GM12878 (cell line): ENCODE measurements around the gene CCDC149. TPM values are rescaled to one million over a fixed set of nuclear protein-coding genes. Genes with fewer than 3 reads are reported as not detected.

Source experiments
- ATAC-seq: fragments of 200-7000 bp; cut with Tn5 transposase; 3 replicates; pipeline ENCODE4 v1.9.1; 2020; ENCODE audit warnings: mild to moderate bottlenecking, moderate library complexity
- BruUV-seq: library from RNA; stranded (reverse); fragments of 400-500 nt; replicated peaks from 2 replicates; lab custom pipeline; 2021; lab: Mats Ljungman, UMichigan
- CTCF ChIA-PET: fragments of 300-600 bp; sonication (Branson Sonifier 250); formaldehyde crosslinking; extraction: SDS; loops from one replicate; lab custom pipeline; 2021; ENCODE audit warnings: inconsistent platforms; lab: Yijun Ruan, JAX
- POLR2A ChIA-PET: fragments of 350-600 bp; formaldehyde crosslinking; extraction: SDS; loops from one replicate; lab custom pipeline; 2021; ENCODE audit warnings: inconsistent platforms; lab: Charles Lee
- RAD21 ChIA-PET: fragments of 300-600 bp; sonication (Branson Sonifier 250); formaldehyde crosslinking; loops from one replicate; lab custom pipeline; 2023; ENCODE audit warnings: antibody characterized with exemption; ENCODE audit not compliant: unreplicated experiment; lab: Charles Lee
- SMC1A ChIA-PET: fragments of 300-600 bp; sonication (Branson Sonifier 250); formaldehyde crosslinking; loops from one replicate; lab custom pipeline; 2023; ENCODE audit not compliant: unreplicated experiment, uncharacterized antibody; lab: Charles Lee
- DNase-seq: peaks from one replicate; pipeline ENCODE4 v3.0.0-alpha.2; 2011; ENCODE audit warnings: low read depth, low spot score
- FAIRE-seq: peaks from 3 replicates; lab custom pipeline; 2011; peaks lifted over from hg19 to GRCh38; lab: Jason Lieb, UNC
- H2AFZ ChIP-seq: 2 replicates; pipeline ENCODE4 v1.6.0; 2011; ENCODE audit warnings: low read depth, low read length, control low read depth; ENCODE audit not compliant: control insufficient read depth
- H3K27ac ChIP-seq: 2 replicates; pipeline ENCODE4 v1.5.1; 2011; ENCODE audit warnings: control low read depth; ENCODE audit not compliant: control insufficient read depth, insufficient read depth
- H3K27me3 ChIP-seq, 2 experiments: replicated peaks in 1 of 2; 2 replicates each; pipeline versions ENCODE4 v1.6.0 to v1.6.1; 2011; ENCODE audit warnings: low read length in 1 of 2; ENCODE audit not compliant: control insufficient read depth in 2 of 2, insufficient read depth in 2 of 2
- H3K36me3 ChIP-seq, 2 experiments: 2 replicates each; pipeline ENCODE4 v1.5.1; 2011; ENCODE audit warnings: low read length in 1 of 2; ENCODE audit not compliant: control insufficient read depth in 2 of 2, insufficient read depth in 2 of 2
- H3K4me1 ChIP-seq: 2 replicates; pipeline ENCODE4 v1.6.1; 2011; ENCODE audit warnings: mild to moderate bottlenecking, low read length, moderate library complexity, mixed read lengths; ENCODE audit not compliant: control insufficient read depth, insufficient read depth
- H3K4me2 ChIP-seq: 2 replicates; pipeline ENCODE4 v1.6.0; 2011; ENCODE audit warnings: control low read depth; ENCODE audit not compliant: control insufficient read depth, insufficient read depth
- H3K4me3 ChIP-seq: fragments of 200-600 bp; sonication (generic); 2 replicates; pipeline ENCODE4 v1.5.1; 2016
- H3K79me2 ChIP-seq: 2 replicates; pipeline ENCODE4 v1.6.0; 2011; ENCODE audit warnings: low read length; ENCODE audit not compliant: control insufficient read depth, insufficient read depth
- H3K9ac ChIP-seq: 2 replicates; pipeline ENCODE4 v1.8.0; 2011; ENCODE audit warnings: low read length, control low read depth, mixed read lengths; ENCODE audit not compliant: control insufficient read depth, insufficient read depth
- H3K9me3 ChIP-seq: replicated peaks from 3 replicates; pipeline ENCODE4 v1.5.1; 2011; ENCODE audit warnings: mild to moderate bottlenecking, low read length; ENCODE audit not compliant: control insufficient read depth, insufficient read depth
- H4K20me1 ChIP-seq: 2 replicates; pipeline ENCODE4 v1.6.0; 2011; ENCODE audit not compliant: control insufficient read depth, insufficient read depth
- ATF2 ChIP-seq: IDR thresholded peaks from 2 replicates; pipeline ENCODE4 v1.6.1; 2012; ENCODE audit warnings: low read length, inconsistent platforms
- EED ChIP-seq: sonication (generic); IDR thresholded peaks from 2 replicates; pipeline ENCODE4 v1.6.1; 2016; ENCODE audit warnings: antibody characterized with exemption, low read depth
- EGR1 ChIP-seq, 2 experiments: IDR thresholded peaks; 1 replicate in 1 of 2; 2 replicates in 1 of 2; pipeline ENCODE4 v1.6.1; 2011 to 2012; ENCODE audit warnings: low read depth in 2 of 2, low read length in 2 of 2, borderline replicate concordance in 1 of 2, mild to moderate bottlenecking in 1 of 2, moderate library complexity in 1 of 2
- IRF4 ChIP-seq: IDR thresholded peaks from 2 replicates; pipeline ENCODE4 v1.6.1; 2011; ENCODE audit warnings: low read depth, low read length
- MEF2A ChIP-seq: IDR thresholded peaks from 2 replicates; pipeline ENCODE4 v1.6.1; 2011; ENCODE audit warnings: low read depth, mild to moderate bottlenecking, low read length, moderate library complexity; ENCODE audit not compliant: insufficient read depth
- NBN ChIP-seq: fragments of 450-650 bp; IDR thresholded peaks from 2 replicates; pipeline ENCODE4 v1.6.1; 2016
- NFIC ChIP-seq: IDR thresholded peaks from 2 replicates; pipeline ENCODE4 v1.6.1; 2012; ENCODE audit warnings: low read depth, mild to moderate bottlenecking, inconsistent platforms, low read length, moderate library complexity
- NFXL1 ChIP-seq: fragments of 450-650 bp; IDR thresholded peaks from 2 replicates; pipeline ENCODE4 v1.6.1; 2017; ENCODE audit warnings: antibody characterized with exemption, mild to moderate bottlenecking, borderline replicate concordance
- RB1 ChIP-seq: fragments of 450-650 bp; formaldehyde crosslinking; IDR thresholded peaks from 2 replicates; pipeline ENCODE4 v1.6.1; 2017; ENCODE audit warnings: mild to moderate bottlenecking, borderline replicate concordance
- SREBF1 ChIP-seq: IDR thresholded peaks from 2 replicates; pipeline ENCODE4 v1.6.1; 2012; ENCODE audit warnings: mild to moderate bottlenecking, low read length
- SUPT20H ChIP-seq: IDR thresholded peaks from 2 replicates; pipeline ENCODE4 v1.6.1; 2011; ENCODE audit warnings: low read depth, mild to moderate bottlenecking, low read length, moderate library complexity, borderline replicate concordance; ENCODE audit not compliant: control insufficient read depth
- ZNF622 ChIP-seq: fragments of 450-650 bp; IDR thresholded peaks from 2 replicates; pipeline ENCODE4 v1.6.1; 2017; ENCODE audit warnings: mild to moderate bottlenecking, inconsistent platforms
- ZNF687 ChIP-seq: fragments of 450-650 bp; IDR thresholded peaks from 2 replicates; pipeline ENCODE4 v1.6.1; 2017; ENCODE audit warnings: mild to moderate bottlenecking, moderate library complexity
- WGBS: methylation state at CpG from one replicate; pipeline ENCODE4 v1.1.6; 2016; ENCODE audit warnings: low lambda C conversion rate; ENCODE audit not compliant: insufficient replicate concordance, insufficient coverage; ENCODE audit errors: missing lambda C conversion rate; 5-methylcytosine and 5-hydroxymethylcytosine counted together
- in situ Hi-C: fragments of 300-500 bp; cut with MboI; formaldehyde crosslinking; loops from 9 replicates; pipeline ENCODE4 v1.14.3; 2018; ENCODE audit warnings: mixed read lengths
- intact Hi-C: fragments of 100-400 bp; cut with micrococcal nuclease; formaldehyde crosslinking; loops from one replicate; pipeline ENCODE4 v1.14.2; 2022; ENCODE audit not compliant: unreplicated experiment
- polyA plus RNA-seq, 11 experiments: library from polyadenylated mRNA; depleted of rRNA in 4 of 11; unstranded in 6 of 11; stranded (reverse) in 5 of 11; fragments of >200 nt; fragmentation: Nextera tagmentation in 4 of 11; fragmentation: Illumina TruSeq in 1 of 11; extraction: Ambion mirVana in 4 of 11; extraction: Trizol in 1 of 11; gene quantifications; 1 replicate in 1 of 11; 2 replicates in 10 of 11; pipeline versions ENCODE4 v1.2.1 to v1.2.3, GENCODE V29; 2011 to 2016; ENCODE audit warnings: inconsistent platforms in 2 of 11, missing spikeins in 2 of 11, low read depth in 1 of 11
- total RNA-seq, 4 experiments: library from RNA; depleted of rRNA in 3 of 4; stranded (reverse); fragments of >200 nt in 3 of 4; fragmentation: Illumina TruSeq in 1 of 4; extraction: Trizol in 1 of 4; gene quantifications; 2 replicates each; pipeline versions ENCODE4 v1.2.1 to v1.2.3, GENCODE V29; 2013 to 2021
- TF ChIP-seq, protein P1 (sequence below): IDR thresholded peaks from 2 replicates; pipeline ENCODE4 v1.6.1; 2012; ENCODE audit warnings: mild to moderate bottlenecking, low read depth, low read length

The CCDC149 gene
- total and polyA plus RNA-seq, 10 of the 15 experiments (the other 5 are each of a cell fraction or from before 2014, with no cell fraction given) = 0.03 to 0.04 (median 0.04) TPM; not detected in 7

DNA sequence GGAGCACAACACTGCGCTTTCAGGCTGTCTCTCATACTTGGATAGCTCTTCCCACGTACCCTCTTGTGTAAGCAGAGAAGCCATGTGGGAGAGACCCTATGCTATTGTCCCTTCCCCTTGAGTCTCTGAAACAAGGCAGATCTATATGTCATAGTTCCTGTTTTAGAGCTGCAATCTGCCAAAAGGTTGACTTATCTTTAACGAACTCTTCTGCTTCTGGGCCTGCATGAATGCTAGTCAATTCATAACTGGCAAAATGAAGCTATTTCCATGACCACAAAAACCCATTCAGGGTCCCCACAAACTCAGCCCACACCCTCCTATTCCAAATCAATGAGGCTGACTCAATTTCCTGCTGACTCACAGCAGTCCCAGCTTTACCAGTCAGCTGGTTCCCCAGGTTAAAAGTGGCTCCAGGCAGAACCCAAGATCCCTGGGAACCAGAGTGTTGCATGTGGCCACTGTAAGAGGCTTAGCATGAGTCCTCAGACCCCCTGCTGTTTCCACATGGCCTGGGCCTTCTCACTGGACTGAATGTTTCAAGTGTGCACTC lies 142.7 kb downstream of the CCDC149 start:
- H3K27ac ChIP-seq = no peak overlapping the region
- H3K4me1 ChIP-seq = peaks cover 11% of the 10 kb centered on the region
- no peaks in the 10 kb centered on the region for H3K79me2 ChIP-seq
- ChIA-PET CTCF (interaction anchor here (1.3 kb wide), 1 partner anchor 282 kb away, joined by 3 read pairs; no protein-coding TSS in a partner anchor), POLR2A (no interaction called here), RAD21 (no interaction called here), SMC1A (no interaction called here)
- H2AFZ ChIP-seq = no peak overlapping the region
- H4K20me1 ChIP-seq = no peaks in the 10 kb centered on the region
- H3K4me2 ChIP-seq = no peak overlapping the region
- H3K27me3 ChIP-seq = no peaks in the 10 kb centered on the region
- FAIRE-seq (no peak), ATAC-seq (peak; percentile 71), DNase-seq (peak; percentile 39)
- H3K9me3 ChIP-seq = no peaks in the 10 kb centered on the region; the same call in 2 of the 3 replicates
- in situ Hi-C loops (no loop called here), intact Hi-C loops (no loop called here)
- H3K4me3 ChIP-seq = no peak overlapping the region
- no peaks in the 10 kb centered on the region for H3K36me3 ChIP-seq
- no peak overlapping the region for H3K9ac ChIP-seq
- no TSS peak for BruUV-seq
- WGBS = 36% methylated on average over 3 of the region's 3 CpGs
- TF ChIP-seq EGR1 (IDR thresholded peaks at IDR 0.05; ENCODE audit: borderline replicate concordance in 1 of 2, low read depth in 2 of 2, low read length in 2 of 2) (no peak), NFXL1 (no peak), ZNF687 (no peak), RB1 (no peak), NFIC (peak; percentile 85), MEF2A (0 out of 2 replicates have a peak, but pooled peaks have one; percentile 31), ATF2 (peak; percentile 67; the same call in 1 of the 2 replicates), IRF4 (no peak), NBN (no peak), ZNF622 (no peak), SREBF1 (no peak), SUPT20H (no peak), EED (peak; percentile 87)
- TF ChIP-seq, protein P1, sequence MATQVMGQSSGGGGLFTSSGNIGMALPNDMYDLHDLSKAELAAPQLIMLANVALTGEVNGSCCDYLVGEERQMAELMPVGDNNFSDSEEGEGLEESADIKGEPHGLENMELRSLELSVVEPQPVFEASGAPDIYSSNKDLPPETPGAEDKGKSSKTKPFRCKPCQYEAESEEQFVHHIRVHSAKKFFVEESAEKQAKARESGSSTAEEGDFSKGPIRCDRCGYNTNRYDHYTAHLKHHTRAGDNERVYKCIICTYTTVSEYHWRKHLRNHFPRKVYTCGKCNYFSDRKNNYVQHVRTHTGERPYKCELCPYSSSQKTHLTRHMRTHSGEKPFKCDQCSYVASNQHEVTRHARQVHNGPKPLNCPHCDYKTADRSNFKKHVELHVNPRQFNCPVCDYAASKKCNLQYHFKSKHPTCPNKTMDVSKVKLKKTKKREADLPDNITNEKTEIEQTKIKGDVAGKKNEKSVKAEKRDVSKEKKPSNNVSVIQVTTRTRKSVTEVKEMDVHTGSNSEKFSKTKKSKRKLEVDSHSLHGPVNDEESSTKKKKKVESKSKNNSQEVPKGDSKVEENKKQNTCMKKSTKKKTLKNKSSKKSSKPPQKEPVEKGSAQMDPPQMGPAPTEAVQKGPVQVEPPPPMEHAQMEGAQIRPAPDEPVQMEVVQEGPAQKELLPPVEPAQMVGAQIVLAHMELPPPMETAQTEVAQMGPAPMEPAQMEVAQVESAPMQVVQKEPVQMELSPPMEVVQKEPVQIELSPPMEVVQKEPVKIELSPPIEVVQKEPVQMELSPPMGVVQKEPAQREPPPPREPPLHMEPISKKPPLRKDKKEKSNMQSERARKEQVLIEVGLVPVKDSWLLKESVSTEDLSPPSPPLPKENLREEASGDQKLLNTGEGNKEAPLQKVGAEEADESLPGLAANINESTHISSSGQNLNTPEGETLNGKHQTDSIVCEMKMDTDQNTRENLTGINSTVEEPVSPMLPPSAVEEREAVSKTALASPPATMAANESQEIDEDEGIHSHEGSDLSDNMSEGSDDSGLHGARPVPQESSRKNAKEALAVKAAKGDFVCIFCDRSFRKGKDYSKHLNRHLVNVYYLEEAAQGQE = no peak
